ENCODE measurements around the gene FBXW9.
"Not testable (repeated sequence)": the region's sequence is repeated elsewhere in the genome, so short reads cannot be mapped to it uniquely, and the experiment has no call there.

- not testable (repeated sequence) for TF ChIP-seq CTCF (IDR thresholded peaks at IDR 0.05; ENCODE audit: insufficient read depth, low read length, poor library complexity, severe bottlenecking); EZH2phosphoT487 (conservative IDR thresholded peaks at IDR 0.05; ENCODE audit: low read length)
These were observed 994 bp upstream of the FBXW9 start for GRCh38 chr19:12697425-12697824.
